HEK293 (cell line): ENCODE measurements around the gene CD1C.

Source experiments
- CTCF ChIA-PET: fragments of 350-600 bp; formaldehyde crosslinking; extraction: SDS; loops from one replicate; lab custom pipeline; 2021; ENCODE audit warnings: antibody characterized with exemption; lab: Yijun Ruan, JAX
- POLR2A ChIA-PET: fragments of 300-600 bp; formaldehyde crosslinking; extraction: SDS; loops from one replicate; lab custom pipeline; 2020; ENCODE audit warnings: antibody characterized with exemption, inconsistent platforms; lab: Yijun Ruan, JAX
- H3K27ac ChIP-seq: fragments of 200-500 bp; sonication (Bioruptor generic); 2 replicates; pipeline ENCODE4 v1.5.1; 2014; ENCODE audit warnings: low read depth, low read length, control low read depth, inconsistent platforms; ENCODE audit errors: extremely low read depth
- H3K36me3 ChIP-seq, 2 experiments: fragments of 200-500 bp in 1 of 2; sonication (Bioruptor generic) in 1 of 2; 1 replicate in 1 of 2; 2 replicates in 1 of 2; pipeline ENCODE4 v1.5.1; 2014 to 2017; ENCODE audit warnings: inconsistent platforms in 2 of 2, low read length in 2 of 2; ENCODE audit not compliant: control insufficient read depth in 2 of 2, insufficient read depth in 1 of 2
- H3K4me1 ChIP-seq: fragments of 200-500 bp; sonication (Bioruptor generic); 2 replicates; pipeline ENCODE4 v1.5.1; 2014; ENCODE audit warnings: mild to moderate bottlenecking, low read length, inconsistent platforms; ENCODE audit not compliant: control insufficient read depth, insufficient read depth
- H3K4me3 ChIP-seq: 2 replicates; pipeline ENCODE4 v1.5.1; 2011; ENCODE audit warnings: low read depth, mild to moderate bottlenecking, control low read depth, low read length, moderate library complexity
- H3K9me3 ChIP-seq: fragments of 200-500 bp; sonication (Bioruptor generic); 2 replicates; pipeline ENCODE4 v1.5.1; 2014; ENCODE audit warnings: low read depth, low read length, inconsistent platforms; ENCODE audit not compliant: control insufficient read depth, insufficient read depth
- MYNN ChIP-seq: fragments of 450-650 bp; formaldehyde crosslinking; IDR thresholded peaks from 2 replicates; pipeline ENCODE4 v1.5.1; 2016; ENCODE audit warnings: missing biosample characterization, missing genetic modification characterization, borderline replicate concordance
- PRDM1 ChIP-seq: fragments of 450-650 bp; formaldehyde crosslinking; IDR thresholded peaks from 2 replicates; pipeline ENCODE4; 2016; ENCODE audit warnings: missing biosample characterization, missing genetic modification characterization
- YY1 ChIP-seq: fragments of 450-650 bp; formaldehyde crosslinking; IDR thresholded peaks from 2 replicates; pipeline ENCODE4 v1.5.1; 2018; ENCODE audit warnings: missing biosample characterization, missing genetic modification characterization
- ZBTB1 ChIP-seq: fragments of 450-650 bp; formaldehyde crosslinking; IDR thresholded peaks from 2 replicates; pipeline ENCODE4 v1.5.1; 2016; ENCODE audit warnings: missing biosample characterization, missing genetic modification characterization
- ZFHX2 ChIP-seq: fragments of 450-650 bp; formaldehyde crosslinking; conservative IDR thresholded peaks from 2 replicates; pipeline ENCODE4 v1.5.1; 2016; ENCODE audit warnings: missing biosample characterization, missing genetic modification characterization
- ZFP37 ChIP-seq: fragments of 450-650 bp; formaldehyde crosslinking; IDR thresholded peaks from 2 replicates; pipeline ENCODE4 v1.5.1; 2016; ENCODE audit warnings: missing biosample characterization, missing genetic modification characterization
- ZNF10 ChIP-seq: fragments of 450-650 bp; formaldehyde crosslinking; IDR thresholded peaks from 2 replicates; pipeline ENCODE4 v1.5.1; 2017; ENCODE audit warnings: missing biosample characterization, missing genetic modification characterization
- ZNF2 ChIP-seq: fragments of 450-650 bp; formaldehyde crosslinking; IDR thresholded peaks from 2 replicates; pipeline ENCODE4 v1.5.1; 2016; ENCODE audit warnings: missing biosample characterization, missing genetic modification characterization
- ZNF521 ChIP-seq: fragments of 450-650 bp; formaldehyde crosslinking; IDR thresholded peaks from 2 replicates; pipeline ENCODE4 v1.5.1; 2017; ENCODE audit warnings: missing biosample characterization, mild to moderate bottlenecking, missing genetic modification characterization
- ZNF560 ChIP-seq: fragments of 450-650 bp; formaldehyde crosslinking; IDR thresholded peaks from 2 replicates; pipeline ENCODE4 v1.5.1; 2017; ENCODE audit warnings: missing biosample characterization, missing genetic modification characterization, borderline replicate concordance
- ZNF561 ChIP-seq: fragments of 450-650 bp; IDR thresholded peaks from 2 replicates; pipeline ENCODE4 v1.5.1; 2018; ENCODE audit warnings: missing biosample characterization, missing genetic modification characterization, borderline replicate concordance
- ZNF610 ChIP-seq: fragments of 450-650 bp; formaldehyde crosslinking; IDR thresholded peaks from 2 replicates; pipeline ENCODE4 v1.5.1; 2016; ENCODE audit warnings: missing biosample characterization, missing genetic modification characterization, borderline replicate concordance
- ZNF670 ChIP-seq: fragments of 450-650 bp; formaldehyde crosslinking; IDR thresholded peaks from 2 replicates; pipeline ENCODE4 v1.5.1; 2016; ENCODE audit warnings: missing biosample characterization, missing genetic modification characterization, low read depth
- ZNF701 ChIP-seq: fragments of 450-650 bp; formaldehyde crosslinking; IDR thresholded peaks from 2 replicates; pipeline ENCODE4 v1.5.1; 2016; ENCODE audit warnings: missing biosample characterization, missing genetic modification characterization
- ZNF791 ChIP-seq: fragments of 450-650 bp; formaldehyde crosslinking; IDR thresholded peaks from 2 replicates; pipeline ENCODE4 v1.5.1; 2016; ENCODE audit warnings: missing biosample characterization, missing genetic modification characterization
- TF ChIP-seq, protein P1 (sequence below): fragments of 450-650 bp; formaldehyde crosslinking; IDR thresholded peaks from 2 replicates; pipeline ENCODE4 v1.5.1; 2016; ENCODE audit warnings: missing biosample characterization, missing genetic modification characterization
- TF ChIP-seq, protein P2 (sequence below): fragments of 450-650 bp; formaldehyde crosslinking; IDR thresholded peaks from 2 replicates; pipeline ENCODE4 v1.5.1; 2016; ENCODE audit warnings: missing biosample characterization, missing genetic modification characterization
- TF ChIP-seq, protein P3 (sequence below): fragments of 450-650 bp; formaldehyde crosslinking; IDR thresholded peaks from 2 replicates; pipeline ENCODE4 v1.5.1; 2017; ENCODE audit warnings: missing biosample characterization, missing genetic modification characterization
- TF ChIP-seq, protein P4 (sequence below): fragments of 450-650 bp; formaldehyde crosslinking; IDR thresholded peaks from 2 replicates; pipeline ENCODE4 v1.5.1; 2016; ENCODE audit warnings: missing biosample characterization, missing genetic modification characterization
- TF ChIP-seq, protein P5 (sequence below): fragments of 450-650 bp; formaldehyde crosslinking; IDR thresholded peaks from 2 replicates; pipeline ENCODE4 v1.5.1; 2017; ENCODE audit warnings: missing biosample characterization, missing genetic modification characterization

CD1C gene

DNA sequence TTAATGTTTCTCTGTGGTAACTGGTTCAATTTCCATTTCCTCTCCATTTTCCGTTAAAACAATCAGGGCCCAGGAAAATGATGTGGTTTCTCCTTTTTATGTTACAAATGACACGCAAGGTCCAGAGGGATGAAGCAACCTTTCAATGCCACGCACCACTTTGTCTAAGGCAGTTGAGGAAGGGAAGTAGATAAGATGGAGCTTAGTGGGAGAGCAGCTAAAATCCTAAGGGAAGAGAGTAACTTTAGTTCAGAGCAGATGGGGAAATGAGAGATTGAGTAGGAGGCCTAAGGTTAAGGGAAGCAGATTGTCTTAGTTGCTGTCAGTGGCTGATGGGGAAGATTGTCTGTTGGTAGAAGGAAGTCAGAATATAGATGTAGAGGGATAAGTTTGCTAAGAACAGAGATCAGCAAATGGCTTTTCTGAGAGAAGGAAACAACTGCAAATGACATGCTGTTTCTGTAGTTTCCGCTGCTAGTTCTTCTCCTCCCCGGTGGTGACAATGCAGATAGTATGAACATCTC lies 660 bp downstream of the CD1C start:
- Histone ChIP-seq H3K27ac (no peak overlapping the region), H3K4me1 (no peaks in the 10 kb centered on the region), H3K9me3 (no peaks in the 10 kb centered on the region), H3K36me3 (no peaks in the 10 kb centered on the region), H3K4me3 (no peak overlapping the region)
- no peak for TF ChIP-seq PRDM1 (tag by site-specific recombination)
- no peak for TF ChIP-seq ZNF521
- TF ChIP-seq ZBTB1 (tag by site-specific recombination), result no peak
- TF ChIP-seq, protein P1, sequence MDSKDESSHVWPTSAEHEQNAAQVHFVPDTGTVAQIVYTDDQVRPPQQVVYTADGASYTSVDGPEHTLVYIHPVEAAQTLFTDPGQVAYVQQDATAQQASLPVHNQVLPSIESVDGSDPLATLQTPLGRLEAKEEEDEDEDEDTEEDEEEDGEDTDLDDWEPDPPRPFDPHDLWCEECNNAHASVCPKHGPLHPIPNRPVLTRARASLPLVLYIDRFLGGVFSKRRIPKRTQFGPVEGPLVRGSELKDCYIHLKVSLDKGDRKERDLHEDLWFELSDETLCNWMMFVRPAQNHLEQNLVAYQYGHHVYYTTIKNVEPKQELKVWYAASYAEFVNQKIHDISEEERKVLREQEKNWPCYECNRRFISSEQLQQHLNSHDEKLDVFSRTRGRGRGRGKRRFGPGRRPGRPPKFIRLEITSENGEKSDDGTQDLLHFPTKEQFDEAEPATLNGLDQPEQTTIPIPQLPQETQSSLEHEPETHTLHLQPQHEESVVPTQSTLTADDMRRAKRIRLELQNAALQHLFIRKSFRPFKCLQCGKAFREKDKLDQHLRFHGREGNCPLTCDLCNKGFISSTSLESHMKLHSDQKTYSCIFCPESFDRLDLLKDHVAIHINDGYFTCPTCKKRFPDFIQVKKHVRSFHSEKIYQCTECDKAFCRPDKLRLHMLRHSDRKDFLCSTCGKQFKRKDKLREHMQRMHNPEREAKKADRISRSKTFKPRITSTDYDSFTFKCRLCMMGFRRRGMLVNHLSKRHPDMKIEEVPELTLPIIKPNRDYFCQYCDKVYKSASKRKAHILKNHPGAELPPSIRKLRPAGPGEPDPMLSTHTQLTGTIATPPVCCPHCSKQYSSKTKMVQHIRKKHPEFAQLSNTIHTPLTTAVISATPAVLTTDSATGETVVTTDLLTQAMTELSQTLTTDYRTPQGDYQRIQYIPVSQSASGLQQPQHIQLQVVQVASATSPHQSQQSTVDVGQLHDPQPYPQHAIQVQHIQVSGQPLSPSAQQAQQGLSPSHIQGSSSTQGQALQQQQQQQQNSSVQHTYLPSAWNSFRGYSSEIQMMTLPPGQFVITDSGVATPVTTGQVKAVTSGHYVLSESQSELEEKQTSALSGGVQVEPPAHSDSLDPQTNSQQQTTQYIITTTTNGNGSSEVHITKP, result no peak
- TF ChIP-seq ZNF560 (tag by site-specific recombination), result no peak
- TF ChIP-seq ZNF2 (tag by site-specific recombination), result no peak
- TF ChIP-seq ZNF561 (tag by site-specific recombination), result no peak
- TF ChIP-seq ZNF670 (tag by site-specific recombination), result no peak
- no peak for TF ChIP-seq ZFHX2
- TF ChIP-seq ZNF610 (tag by site-specific recombination), result no peak
- TF ChIP-seq, protein P2, sequence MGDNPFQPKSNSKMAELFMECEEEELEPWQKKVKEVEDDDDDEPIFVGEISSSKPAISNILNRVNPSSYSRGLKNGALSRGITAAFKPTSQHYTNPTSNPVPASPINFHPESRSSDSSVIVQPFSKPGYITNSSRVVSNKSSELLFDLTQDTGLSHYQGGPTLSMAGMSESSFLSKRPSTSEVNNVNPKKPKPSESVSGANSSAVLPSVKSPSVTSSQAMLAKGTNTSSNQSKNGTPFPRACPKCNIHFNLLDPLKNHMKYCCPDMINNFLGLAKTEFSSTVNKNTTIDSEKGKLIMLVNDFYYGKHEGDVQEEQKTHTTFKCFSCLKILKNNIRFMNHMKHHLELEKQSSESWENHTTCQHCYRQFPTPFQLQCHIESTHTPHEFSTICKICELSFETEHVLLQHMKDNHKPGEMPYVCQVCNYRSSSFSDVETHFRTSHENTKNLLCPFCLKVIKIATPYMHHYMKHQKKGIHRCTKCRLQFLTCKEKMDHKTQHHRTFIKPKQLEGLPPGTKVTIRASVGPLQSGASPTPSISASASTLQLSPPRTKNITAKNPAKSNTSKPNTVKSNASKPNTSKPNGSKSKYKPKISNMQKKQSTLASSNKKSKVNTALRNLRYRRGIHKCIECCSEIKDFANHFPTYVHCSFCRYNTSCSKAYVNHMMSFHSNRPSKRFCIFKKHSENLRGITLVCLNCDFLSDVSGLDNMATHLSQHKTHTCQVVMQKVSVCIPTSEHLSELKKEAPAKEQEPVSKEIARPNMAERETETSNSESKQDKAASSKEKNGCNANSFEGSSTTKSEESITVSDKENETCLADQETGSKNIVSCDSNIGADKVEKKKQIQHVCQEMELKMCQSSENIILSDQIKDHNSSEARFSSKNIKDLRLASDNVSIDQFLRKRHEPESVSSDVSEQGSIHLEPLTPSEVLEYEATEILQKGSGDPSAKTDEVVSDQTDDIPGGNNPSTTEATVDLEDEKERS (tag by site-specific recombination), result no peak
- TF ChIP-seq, protein P3, sequence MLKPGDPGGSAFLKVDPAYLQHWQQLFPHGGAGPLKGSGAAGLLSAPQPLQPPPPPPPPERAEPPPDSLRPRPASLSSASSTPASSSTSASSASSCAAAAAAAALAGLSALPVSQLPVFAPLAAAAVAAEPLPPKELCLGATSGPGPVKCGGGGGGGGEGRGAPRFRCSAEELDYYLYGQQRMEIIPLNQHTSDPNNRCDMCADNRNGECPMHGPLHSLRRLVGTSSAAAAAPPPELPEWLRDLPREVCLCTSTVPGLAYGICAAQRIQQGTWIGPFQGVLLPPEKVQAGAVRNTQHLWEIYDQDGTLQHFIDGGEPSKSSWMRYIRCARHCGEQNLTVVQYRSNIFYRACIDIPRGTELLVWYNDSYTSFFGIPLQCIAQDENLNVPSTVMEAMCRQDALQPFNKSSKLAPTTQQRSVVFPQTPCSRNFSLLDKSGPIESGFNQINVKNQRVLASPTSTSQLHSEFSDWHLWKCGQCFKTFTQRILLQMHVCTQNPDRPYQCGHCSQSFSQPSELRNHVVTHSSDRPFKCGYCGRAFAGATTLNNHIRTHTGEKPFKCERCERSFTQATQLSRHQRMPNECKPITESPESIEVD (tag by site-specific recombination), result no peak
- no peak for TF ChIP-seq ZFP37
- CTCF ChIA-PET, result interaction anchor here (0.6 kb wide), 1 partner anchor 139 kb away, joined by 3 read pairs; no protein-coding TSS in a partner anchor
- POLR2A ChIA-PET, result no interaction called here

DNA sequence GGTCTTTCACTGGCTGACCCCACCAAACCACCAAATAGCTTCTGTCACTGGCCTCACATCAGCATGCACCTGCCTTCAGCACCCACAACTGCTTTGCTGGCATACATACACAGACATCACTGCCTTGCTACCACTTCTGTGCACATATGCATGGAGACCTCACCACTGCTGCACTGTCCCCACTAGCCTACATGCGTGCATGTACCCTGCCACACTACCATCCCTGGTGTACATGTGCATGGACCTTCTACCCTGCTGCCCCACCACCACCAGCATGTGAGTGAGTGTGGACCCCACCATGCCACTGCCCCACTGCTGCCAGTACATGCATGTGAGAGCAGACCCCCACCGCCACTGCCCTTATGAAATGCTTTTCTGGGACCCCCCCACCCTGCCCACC lies 6.1 kb downstream of the CD1C start:
- Histone ChIP-seq H3K4me1 (no peaks in the 10 kb centered on the region), H3K36me3 (no peaks in the 10 kb centered on the region), H3K9me3 (no peaks in the 10 kb centered on the region), H3K4me3 (no peak overlapping the region), H3K27ac (no peak overlapping the region)
- ChIA-PET POLR2A (no interaction called here), CTCF (no interaction called here)
- TF ChIP-seq MYNN (tag by site-specific recombination) (no peak), YY1 (tag by site-specific recombination) (no peak), ZNF701 (tag by site-specific recombination) (no peak), ZNF791 (no peak), ZNF10 (no peak)
- TF ChIP-seq, protein P4, sequence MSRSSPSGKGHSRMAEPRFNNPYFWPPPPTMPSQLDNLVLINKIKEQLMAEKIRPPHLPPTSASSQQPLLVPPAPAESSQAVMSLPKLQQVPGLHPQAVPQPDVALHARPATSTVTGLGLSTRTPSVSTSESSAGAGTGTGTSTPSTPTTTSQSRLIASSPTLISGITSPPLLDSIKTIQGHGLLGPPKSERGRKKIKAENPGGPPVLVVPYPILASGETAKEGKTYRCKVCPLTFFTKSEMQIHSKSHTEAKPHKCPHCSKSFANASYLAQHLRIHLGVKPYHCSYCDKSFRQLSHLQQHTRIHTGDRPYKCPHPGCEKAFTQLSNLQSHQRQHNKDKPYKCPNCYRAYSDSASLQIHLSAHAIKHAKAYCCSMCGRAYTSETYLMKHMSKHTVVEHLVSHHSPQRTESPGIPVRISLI (tag by site-specific recombination), result no peak
- TF ChIP-seq, protein P5, sequence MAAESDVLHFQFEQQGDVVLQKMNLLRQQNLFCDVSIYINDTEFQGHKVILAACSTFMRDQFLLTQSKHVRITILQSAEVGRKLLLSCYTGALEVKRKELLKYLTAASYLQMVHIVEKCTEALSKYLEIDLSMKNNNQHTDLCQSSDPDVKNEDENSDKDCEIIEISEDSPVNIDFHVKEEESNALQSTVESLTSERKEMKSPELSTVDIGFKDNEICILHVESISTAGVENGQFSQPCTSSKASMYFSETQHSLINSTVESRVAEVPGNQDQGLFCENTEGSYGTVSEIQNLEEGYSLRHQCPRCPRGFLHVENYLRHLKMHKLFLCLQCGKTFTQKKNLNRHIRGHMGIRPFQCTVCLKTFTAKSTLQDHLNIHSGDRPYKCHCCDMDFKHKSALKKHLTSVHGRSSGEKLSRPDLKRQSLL (tag by site-specific recombination), result no peak
